H1 (cell line): ENCODE results near the gene BCAS1. TPM values are rescaled to one million over a fixed set of nuclear protein-coding genes. Genes with fewer than 3 reads are reported as not detected.

Experiments used
- BRCA1 ChIP-seq: IDR thresholded peaks from 2 replicates; pipeline ENCODE4 v1.6.1; 2012; ENCODE audit warnings: low read depth, low read length, improper control_type of control experiment
- EZH2 ChIP-seq: fragments of 200-600 bp; sonication (generic); IDR thresholded peaks from 2 replicates; pipeline ENCODE4 v1.7.1; 2012; ENCODE audit warnings: low read depth, mild to moderate bottlenecking, moderate library complexity, low read length, inconsistent platforms; ENCODE audit not compliant: severe bottlenecking
- KDM5A ChIP-seq: fragments of 200-600 bp; IDR thresholded peaks from 2 replicates; pipeline ENCODE4 v1.7.1; 2012; ENCODE audit warnings: mild to moderate bottlenecking, low read length, inconsistent platforms, mixed read lengths
- NANOG ChIP-seq: IDR thresholded peaks from 2 replicates; pipeline ENCODE4 v1.6.1; 2011; ENCODE audit warnings: low read length, low read depth, mild to moderate bottlenecking, inconsistent platforms; ENCODE audit not compliant: insufficient read depth, poor library complexity, severe bottlenecking
- POLR2A ChIP-seq, 2 experiments: IDR thresholded peaks; 1 replicate in 1 of 2; 2 replicates in 1 of 2; pipeline ENCODE4 v1.6.1; 2011; ENCODE audit warnings: low read depth in 2 of 2, low read length in 2 of 2, mild to moderate bottlenecking in 2 of 2; ENCODE audit errors: control extremely low read depth in 1 of 2
- RBBP5 ChIP-seq: IDR thresholded peaks from 2 replicates; pipeline ENCODE4 v1.7.1; 2012; ENCODE audit warnings: low read depth, mild to moderate bottlenecking, inconsistent platforms, low read length, moderate library complexity, borderline replicate concordance
- SIX5 ChIP-seq: IDR thresholded peaks from 2 replicates; pipeline ENCODE4 v1.6.1; 2011; ENCODE audit warnings: mild to moderate bottlenecking, low read depth, low read length
- polyA plus RNA-seq, 7 experiments: library from polyadenylated mRNA; depleted of rRNA in 3 of 7; stranded (reverse) in 5 of 7; unstranded in 2 of 7; fragments of >200 nt in 5 of 7; fragments of 200-250 nt in 2 of 7; gene quantifications; 1 replicate in 5 of 7; 2 replicates in 1 of 7; 4 replicates in 1 of 7; pipeline versions ENCODE4 v1.2.1 to v1.2.3, GENCODE V29; 2011 to 2013; ENCODE audit warnings: missing spikeins in 2 of 7, mixed read lengths in 2 of 7
- total RNA-seq: library from RNA; stranded (reverse); fragmentation: NEBNext Ultra II Directional; extraction: Animal tissue kit (Norgen Biotek cat#: 25700); gene quantifications from 2 replicates; pipeline ENCODE4 v1.2.1, GENCODE V29; 2021
- TF ChIP-seq, protein P1 (sequence below): IDR thresholded peaks from 2 replicates; pipeline ENCODE4 v1.6.1; 2011; ENCODE audit warnings: low read length, improper control_type of control experiment

Gene BCAS1
- total and polyA plus RNA-seq, 2 of the 8 experiments (the other 6 are each of a cell fraction or from before 2014, with no cell fraction given), result 0.06 to 0.19 TPM

DNA sequence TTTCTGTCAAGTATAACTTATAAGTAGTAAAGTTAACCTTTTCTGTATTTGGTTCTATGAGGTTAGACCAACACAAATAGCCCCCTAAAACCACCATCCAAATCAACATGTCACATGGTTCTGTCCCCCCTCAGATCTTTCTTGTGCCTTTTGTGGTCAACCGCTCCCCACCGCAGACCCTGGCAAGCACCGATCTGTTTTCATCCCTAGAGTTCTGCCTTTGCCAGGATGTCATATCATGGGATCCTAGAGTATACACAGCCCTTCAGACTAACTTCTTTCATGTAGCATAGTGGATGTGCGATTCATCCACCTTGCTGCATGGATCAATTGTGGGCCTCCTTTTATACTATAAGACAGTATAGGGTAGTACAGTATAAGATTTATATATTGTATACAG is 124.3 kb downstream of the BCAS1 start (continued):
- TF ChIP-seq, protein P1, sequence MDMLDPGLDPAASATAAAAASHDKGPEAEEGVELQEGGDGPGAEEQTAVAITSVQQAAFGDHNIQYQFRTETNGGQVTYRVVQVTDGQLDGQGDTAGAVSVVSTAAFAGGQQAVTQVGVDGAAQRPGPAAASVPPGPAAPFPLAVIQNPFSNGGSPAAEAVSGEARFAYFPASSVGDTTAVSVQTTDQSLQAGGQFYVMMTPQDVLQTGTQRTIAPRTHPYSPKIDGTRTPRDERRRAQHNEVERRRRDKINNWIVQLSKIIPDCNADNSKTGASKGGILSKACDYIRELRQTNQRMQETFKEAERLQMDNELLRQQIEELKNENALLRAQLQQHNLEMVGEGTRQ, result no peak
- no peak for TF ChIP-seq EZH2
- TF ChIP-seq BRCA1, result no peak
- no peak for TF ChIP-seq KDM5A
- no peak for TF ChIP-seq NANOG
- TF ChIP-seq SIX5, result no peak
- no peak for TF ChIP-seq POLR2A (IDR thresholded peaks at IDR 0.05; ENCODE audit: control extremely low read depth in 1 of 2, low read depth in 2 of 2, low read length in 2 of 2)
- no peak for TF ChIP-seq RBBP5
